Fibroblast of lung (primary cell): ENCODE results near the gene TMEM30B. TPM values are rescaled to one million over a fixed set of nuclear protein-coding genes. Genes with fewer than 3 reads are reported as not detected.

Experiments used
- DNase-seq, 2 donors: peaks; one replicate each; pipeline versions ENCODE4 v3.0.0 to v3.0.0-alpha.2; 2010; ENCODE audit warnings: low read depth in 2 of 2
- H2AFZ ChIP-seq: 2 replicates; pipeline ENCODE4 v1.5.1; 2012; ENCODE audit warnings: low read length, control low read depth, inconsistent platforms
- H3K27ac ChIP-seq: 2 replicates; pipeline ENCODE4 v1.5.1; 2011; ENCODE audit warnings: low read length, control low read depth; ENCODE audit not compliant: insufficient read depth
- H3K27me3 ChIP-seq: 2 replicates; pipeline ENCODE4 v1.5.1; 2011; ENCODE audit warnings: mild to moderate bottlenecking, low read length; ENCODE audit not compliant: control insufficient read depth, insufficient read depth
- H3K36me3 ChIP-seq: 2 replicates; pipeline ENCODE4 v1.5.1; 2011; ENCODE audit warnings: low read length; ENCODE audit not compliant: control insufficient read depth, insufficient read depth
- H3K4me1 ChIP-seq: 2 replicates; pipeline ENCODE4 v1.5.1; 2011; ENCODE audit warnings: low read length; ENCODE audit not compliant: control insufficient read depth, insufficient read depth; ENCODE audit errors: extremely low read depth
- H3K4me2 ChIP-seq: 2 replicates; pipeline ENCODE4 v1.5.1; 2011; ENCODE audit warnings: low read length, control low read depth; ENCODE audit not compliant: insufficient read depth; ENCODE audit errors: extremely low read depth
- H3K4me3 ChIP-seq, 4 experiments: fragments of 200-600 bp in 1 of 4; sonication (generic) in 1 of 4; replicated peaks in 1 of 4; 2 replicates each; pipeline ENCODE4 v1.5.1; 2011 to 2016; ENCODE audit warnings: low read length in 4 of 4, low read depth in 3 of 4, mild to moderate bottlenecking in 3 of 4, control low read depth in 2 of 4, inconsistent platforms in 1 of 4, mixed read lengths in 1 of 4; ENCODE audit not compliant: insufficient read depth in 1 of 4; ENCODE audit errors: control extremely low read depth in 1 of 4
- H3K79me2 ChIP-seq: 2 replicates; pipeline ENCODE4 v1.5.1; 2012; ENCODE audit warnings: mild to moderate bottlenecking, low read length, inconsistent platforms; ENCODE audit not compliant: control insufficient read depth, insufficient read depth
- H3K9ac ChIP-seq: 2 replicates; pipeline ENCODE4 v1.5.1; 2011; ENCODE audit warnings: mild to moderate bottlenecking, low read length, control low read depth; ENCODE audit not compliant: insufficient read depth
- H3K9me3 ChIP-seq: 2 replicates; pipeline ENCODE4 v1.5.1; 2012; ENCODE audit warnings: low read depth, low read length; ENCODE audit not compliant: control insufficient read depth, insufficient read depth
- H4K20me1 ChIP-seq: 2 replicates; pipeline ENCODE4 v1.5.1; 2011; ENCODE audit warnings: low read length; ENCODE audit not compliant: control insufficient read depth, insufficient read depth; ENCODE audit errors: extremely low read depth
- CTCF ChIP-seq, 2 donors: IDR thresholded peaks in 1 of 2; conservative IDR thresholded peaks in 1 of 2; 1 replicate in 1 of 2; 2 replicates in 1 of 2; pipeline ENCODE4 v1.5.1; 2011 to 2012; ENCODE audit warnings: low read length in 2 of 2, control low read depth in 1 of 2, inconsistent platforms in 1 of 2, low read depth in 1 of 2, mild to moderate bottlenecking in 1 of 2
- EZH2 ChIP-seq: IDR thresholded peaks from 2 replicates; pipeline ENCODE4 v1.5.1; 2012; ENCODE audit warnings: low read length, control low read depth, mild to moderate bottlenecking; ENCODE audit errors: missing control alignments
- polyA plus RNA-seq, 2 donors: library from polyadenylated mRNA; depleted of rRNA in 1 of 2; stranded (reverse) in 1 of 2; unstranded in 1 of 2; fragments of >200 nt; gene quantifications; 2 replicates each; pipeline ENCODE4 v1.2.1, GENCODE V29; 2011 to 2012; ENCODE audit warnings: missing spikeins in 1 of 2
- total RNA-seq: library from RNA; depleted of rRNA; stranded (reverse); fragments of >200 nt; gene quantifications from 2 replicates; pipeline ENCODE4 v1.2.1, GENCODE V29; 2014

TMEM30B gene
- total and polyA plus RNA-seq, 2 donors (not counting 1 experiment from before 2014, with no cell fraction given), result 0.22 to 0.83 TPM

GRCh38 chr14:61288720-61289119 lies 7.6 kb upstream of the TMEM30B start:
- Histone ChIP-seq H3K79me2 (no peaks in the 10 kb centered on the region), H4K20me1 (no peaks in the 10 kb centered on the region), H3K36me3 (no peaks in the 10 kb centered on the region), H3K27ac (no peak overlapping the region), H3K27me3 (peaks cover 7% of the 10 kb centered on the region), H2AFZ (no peak overlapping the region), H3K4me3 (no peak overlapping the region), H3K4me1 (no peaks in the 10 kb centered on the region), H3K4me2 (no peak overlapping the region), H3K9ac (no peak overlapping the region), H3K9me3 (no peaks in the 10 kb centered on the region)
- no peak for DNase-seq
- TF ChIP-seq EZH2, result no peak
- no peak for TF ChIP-seq CTCF (conservative IDR thresholded peaks at IDR 0.05 in 1 of 2, IDR thresholded peaks at IDR 0.05 in 1 of 2; ENCODE audit: low read depth in 1 of 2, low read length in 2 of 2)

- TF ChIP-seq EZH2, result no peak
- no peak for TF ChIP-seq CTCF (conservative IDR thresholded peaks at IDR 0.05 in 1 of 2, IDR thresholded peaks at IDR 0.05 in 1 of 2; ENCODE audit: low read depth in 1 of 2, low read length in 2 of 2)
- Histone ChIP-seq H3K4me3 (no peak overlapping the region), H3K27ac (no peak overlapping the region), H3K36me3 (no peaks in the 10 kb centered on the region), H3K79me2 (no peaks in the 10 kb centered on the region), H3K9me3 (no peaks in the 10 kb centered on the region), H3K9ac (no peak overlapping the region), H3K27me3 (peaks cover 7% of the 10 kb centered on the region), H3K4me2 (no peak overlapping the region), H2AFZ (no peak overlapping the region), H4K20me1 (no peaks in the 10 kb centered on the region), H3K4me1 (no peaks in the 10 kb centered on the region)
- no peak for DNase-seq
Measured at GRCh38 chr14:61288228-61288627, 7.1 kb upstream of the TMEM30B start.

GRCh38 chr14:61287196-61287595 lies 6.1 kb upstream of the TMEM30B start:
- Histone ChIP-seq H2AFZ (no peak overlapping the region), H3K4me2 (no peak overlapping the region), H3K4me3 (no peak overlapping the region), H3K36me3 (no peaks in the 10 kb centered on the region), H3K9ac (no peak overlapping the region), H3K4me1 (no peaks in the 10 kb centered on the region), H3K9me3 (no peaks in the 10 kb centered on the region), H3K79me2 (no peaks in the 10 kb centered on the region), H3K27ac (no peak overlapping the region), H3K27me3 (peaks cover 7% of the 10 kb centered on the region), H4K20me1 (no peaks in the 10 kb centered on the region)
- DNase-seq, result no peak
- no peak for TF ChIP-seq EZH2
- no peak for TF ChIP-seq CTCF (conservative IDR thresholded peaks at IDR 0.05 in 1 of 2, IDR thresholded peaks at IDR 0.05 in 1 of 2; ENCODE audit: low read depth in 1 of 2, low read length in 2 of 2)
